Stimulated activated CD4-positive, alpha-beta T cell treated with anti-CD3 and anti-CD28 coated beads, Interleukin-12 subunit alpha, Interleukin-12 subunit beta, amount 100 ng/mL, for 48 hours (primary cell): ENCODE measurements around the gene TCHP.
"Not testable (repeated sequence)": the region's sequence is repeated elsewhere in the genome, so short reads cannot be mapped to it uniquely, and the experiment has no call there.

Experiments
- DNase-seq, 3 donors: peaks; one replicate each; pipeline ENCODE4 v3.0.0-alpha.2; 2020; ENCODE audit warnings: low read depth in 2 of 3, low spot score in 1 of 3

Gene TCHP

GRCh38 chr12:109899783-109900751 lies at the start of gene TCHP:
Gene TCHP (plus strand): TSS chr12:109900274. CDS start chr12:109903027, 2,753 bp downstream.
- DNase-seq, result peak; percentile 55 to 68 (median 63)

- DNase-seq, result not testable (repeated sequence)
Observed at GRCh38 chr12:109850518-109850917, 49.6 kb upstream of the TCHP start.

GRCh38 chr12:109855377-109855776 lies 44.7 kb upstream of the TCHP start:
- no peak for DNase-seq

- DNase-seq, result no peak
Observed at GRCh38 chr12:109857715-109858114, 42.4 kb upstream of the TCHP start.

GRCh38 chr12:109858764-109859163 lies 41.3 kb upstream of the TCHP start:
- DNase-seq, result no peak

- DNase-seq, result no peak
Observed at GRCh38 chr12:109860977-109861376, 39.1 kb upstream of the TCHP start.

GRCh38 chr12:109861689-109862314 lies 38.3 kb upstream of the TCHP start:
- DNase-seq, result no peak

GRCh38 chr12:109862491-109862890 lies 37.6 kb upstream of the TCHP start:
- not testable (repeated sequence) for DNase-seq

- DNase-seq, result no peak
Observed at GRCh38 chr12:109863847-109864712, 36.0 kb upstream of the TCHP start.

GRCh38 chr12:109864916-109865315 lies 35.2 kb upstream of the TCHP start:
- DNase-seq, result no peak

GRCh38 chr12:109868182-109869051 lies 31.7 kb upstream of the TCHP start:
- no peak for DNase-seq

GRCh38 chr12:109870648-109871047 lies 29.4 kb upstream of the TCHP start:
- no peak for DNase-seq

- DNase-seq, result no peak
Observed at GRCh38 chr12:109871668-109872314, 28.3 kb upstream of the TCHP start.

GRCh38 chr12:109873653-109874052 lies 26.4 kb upstream of the TCHP start:
- no peak for DNase-seq

GRCh38 chr12:109875572-109876131 lies 24.4 kb upstream of the TCHP start:
- DNase-seq, result no peak

- DNase-seq, result no peak
Observed at GRCh38 chr12:109876406-109876805, 23.7 kb upstream of the TCHP start.

GRCh38 chr12:109877504-109878246 lies 22.4 kb upstream of the TCHP start:
- DNase-seq, result no peak

GRCh38 chr12:109878247-109878625 lies 21.8 kb upstream of the TCHP start:
- DNase-seq, result no peak

GRCh38 chr12:109878749-109879148 lies 21.3 kb upstream of the TCHP start:
- DNase-seq, result no peak
